22Rv1 (cell line): Measurements from ENCODE around the gene COL23A1.

Experiments
- CTCF ChIP-seq: fragments of 450-650 bp; IDR thresholded peaks from 2 replicates; pipeline ENCODE4 v1.5.1; 2017; ENCODE audit warnings: mild to moderate bottlenecking
- ZFX ChIP-seq: fragments of 450-650 bp; IDR thresholded peaks from 2 replicates; pipeline ENCODE4 v1.6.1; 2017; ENCODE audit warnings: antibody characterized with exemption, borderline replicate concordance

- TF ChIP-seq CTCF (no peak), ZFX (no peak)
Observed at GRCh38 chr5:178479261-178479660, 110.9 kb downstream of the COL23A1 start.
